Right lobe of liver (tissue), 4 donors: Measurements from ENCODE around the gene RTF1.

ENCODE experiments used
- POLR2A ChIP-seq: fragments of 450-650 bp; IDR thresholded peaks from one replicate; pipeline ENCODE4 v1.6.1; 2017; ENCODE audit warnings: antibody characterized with exemption, mild to moderate bottlenecking
- TF ChIP-seq, protein P1 (sequence below), 4 donors: fragments of 200-600 bp in 3 of 4; fragments of 450-650 bp in 1 of 4; IDR thresholded peaks; one replicate each; pipeline versions ENCODE4 v1.5.1 to v1.8.0; 2016 to 2022; ENCODE audit warnings: antibody characterized with exemption in 4 of 4, mild to moderate bottlenecking in 2 of 4
- donor health status: DM: no; HTN: no; CAD: no.
- donor health status: DM: no; HTN: no; CAD: no.
- donor health status: DM: no; HTN: yes; CAD: no.

DNA sequence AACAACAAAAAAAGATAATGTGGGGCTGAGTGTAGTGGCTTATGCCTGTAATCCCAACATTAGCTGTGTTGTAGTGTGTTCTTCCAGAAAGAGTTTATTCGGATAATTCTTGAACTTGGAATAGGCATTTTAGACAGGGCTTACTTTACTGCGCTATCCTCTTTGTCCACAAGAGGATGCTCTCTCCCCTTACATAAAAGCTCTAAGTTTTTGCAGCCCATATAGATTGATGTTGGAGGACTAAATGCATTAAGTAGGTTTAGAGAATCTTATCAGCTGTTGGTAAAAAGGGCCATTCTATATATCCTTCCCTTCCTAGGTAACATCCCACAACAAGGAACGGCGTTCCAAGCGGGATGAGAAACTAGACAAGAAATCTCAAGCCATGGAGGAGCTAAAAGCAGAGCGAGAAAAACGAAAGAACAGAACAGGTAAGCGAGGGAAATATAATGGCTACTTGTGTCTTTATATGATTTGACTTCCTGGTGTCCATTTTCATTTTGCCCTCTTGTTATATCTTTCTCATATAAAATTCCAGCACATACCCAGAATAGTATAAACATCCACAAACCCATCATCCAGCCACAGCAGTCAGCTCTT, 49.0 kb downstream of the RTF1 start:
- TF ChIP-seq, protein P1, sequence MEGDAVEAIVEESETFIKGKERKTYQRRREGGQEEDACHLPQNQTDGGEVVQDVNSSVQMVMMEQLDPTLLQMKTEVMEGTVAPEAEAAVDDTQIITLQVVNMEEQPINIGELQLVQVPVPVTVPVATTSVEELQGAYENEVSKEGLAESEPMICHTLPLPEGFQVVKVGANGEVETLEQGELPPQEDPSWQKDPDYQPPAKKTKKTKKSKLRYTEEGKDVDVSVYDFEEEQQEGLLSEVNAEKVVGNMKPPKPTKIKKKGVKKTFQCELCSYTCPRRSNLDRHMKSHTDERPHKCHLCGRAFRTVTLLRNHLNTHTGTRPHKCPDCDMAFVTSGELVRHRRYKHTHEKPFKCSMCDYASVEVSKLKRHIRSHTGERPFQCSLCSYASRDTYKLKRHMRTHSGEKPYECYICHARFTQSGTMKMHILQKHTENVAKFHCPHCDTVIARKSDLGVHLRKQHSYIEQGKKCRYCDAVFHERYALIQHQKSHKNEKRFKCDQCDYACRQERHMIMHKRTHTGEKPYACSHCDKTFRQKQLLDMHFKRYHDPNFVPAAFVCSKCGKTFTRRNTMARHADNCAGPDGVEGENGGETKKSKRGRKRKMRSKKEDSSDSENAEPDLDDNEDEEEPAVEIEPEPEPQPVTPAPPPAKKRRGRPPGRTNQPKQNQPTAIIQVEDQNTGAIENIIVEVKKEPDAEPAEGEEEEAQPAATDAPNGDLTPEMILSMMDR (IDR thresholded peaks at IDR 0.05): peak; percentile 81 to 92 (median 86)
- TF ChIP-seq POLR2A: no peak
